ENCODE data around the gene TMEM87A. TPM values are rescaled to one million over a fixed set of nuclear protein-coding genes. Genes with fewer than 3 reads are reported as not detected.
A peak's percentile ranks its signal among the peaks of the same experiment; 100 is the strongest.

The TMEM87A gene
- total RNA-seq, 1 donor from 2014 or later: 44.8 TPM

GRCh38 chr15:42202653-42203052 lies 70.6 kb downstream of the TMEM87A start:
- peak overlapping the region; percentile 1 for H3K27ac Mint-ChIP-seq (ENCODE audit: unreplicated experiment)
- peaks cover 24% of the 10 kb centered on the region for H3K36me3 Mint-ChIP-seq (ENCODE audit: unreplicated experiment)
- no peak for TF ChIP-seq CTCF (IDR thresholded peaks at IDR 0.05)
- no peaks in the 10 kb centered on the region for H3K27me3 Mint-ChIP-seq (ENCODE audit: unreplicated experiment)
- DNase-seq (ENCODE audit: extremely low spot score, unreplicated experiment): no peak
- no peak overlapping the region for H3K4me3 Mint-ChIP-seq (ENCODE audit: unreplicated experiment)
- H3K9me3 Mint-ChIP-seq (ENCODE audit: unreplicated experiment): no peaks in the 10 kb centered on the region
- H3K4me1 Mint-ChIP-seq (ENCODE audit: unreplicated experiment): peaks cover 30% of the 10 kb centered on the region

GRCh38 chr15:42201801-42202200 lies 71.4 kb downstream of the TMEM87A start:
- DNase-seq (ENCODE audit: extremely low spot score, unreplicated experiment): no peak
- no peaks in the 10 kb centered on the region for H3K27me3 Mint-ChIP-seq (ENCODE audit: unreplicated experiment)
- H3K4me1 Mint-ChIP-seq (ENCODE audit: unreplicated experiment): peaks cover 21% of the 10 kb centered on the region
- no peak overlapping the region for H3K27ac Mint-ChIP-seq (ENCODE audit: unreplicated experiment)
- no peaks in the 10 kb centered on the region for H3K9me3 Mint-ChIP-seq (ENCODE audit: unreplicated experiment)
- H3K4me3 Mint-ChIP-seq (ENCODE audit: unreplicated experiment): no peak overlapping the region
- peaks cover 28% of the 10 kb centered on the region for H3K36me3 Mint-ChIP-seq (ENCODE audit: unreplicated experiment)
- TF ChIP-seq CTCF (IDR thresholded peaks at IDR 0.05): no peak

GRCh38 chr15:42199126-42199525 lies 74.1 kb downstream of the TMEM87A start:
- H3K36me3 Mint-ChIP-seq (ENCODE audit: unreplicated experiment): peaks cover 37% of the 10 kb centered on the region
- no peaks in the 10 kb centered on the region for H3K27me3 Mint-ChIP-seq (ENCODE audit: unreplicated experiment)
- H3K4me1 Mint-ChIP-seq (ENCODE audit: unreplicated experiment): peaks cover 10% of the 10 kb centered on the region
- no peaks in the 10 kb centered on the region for H3K9me3 Mint-ChIP-seq (ENCODE audit: unreplicated experiment)
- no peak for TF ChIP-seq CTCF (IDR thresholded peaks at IDR 0.05)
- no peak overlapping the region for H3K4me3 Mint-ChIP-seq (ENCODE audit: unreplicated experiment)
- DNase-seq (ENCODE audit: extremely low spot score, unreplicated experiment): no peak
- H3K27ac Mint-ChIP-seq (ENCODE audit: unreplicated experiment): no peak overlapping the region

GRCh38 chr15:42198516-42198915 lies 74.7 kb downstream of the TMEM87A start:
- H3K27ac Mint-ChIP-seq (ENCODE audit: unreplicated experiment): no peak overlapping the region
- peaks cover 41% of the 10 kb centered on the region for H3K36me3 Mint-ChIP-seq (ENCODE audit: unreplicated experiment)
- H3K27me3 Mint-ChIP-seq (ENCODE audit: unreplicated experiment): no peaks in the 10 kb centered on the region
- no peak for DNase-seq (ENCODE audit: extremely low spot score, unreplicated experiment)
- no peak for TF ChIP-seq CTCF (IDR thresholded peaks at IDR 0.05)
- H3K9me3 Mint-ChIP-seq (ENCODE audit: unreplicated experiment): no peaks in the 10 kb centered on the region
- H3K4me1 Mint-ChIP-seq (ENCODE audit: unreplicated experiment): peaks cover 14% of the 10 kb centered on the region
- no peak overlapping the region for H3K4me3 Mint-ChIP-seq (ENCODE audit: unreplicated experiment)

- Mint-ChIP-seq H3K27me3 (ENCODE audit: unreplicated experiment) (no peaks in the 10 kb centered on the region), H3K9me3 (ENCODE audit: unreplicated experiment) (no peaks in the 10 kb centered on the region), H3K27ac (ENCODE audit: unreplicated experiment) (peak overlapping the region; percentile 18), H3K36me3 (ENCODE audit: unreplicated experiment) (peaks cover 50% of the 10 kb centered on the region), H3K4me3 (ENCODE audit: unreplicated experiment) (no peak overlapping the region), H3K4me1 (ENCODE audit: unreplicated experiment) (peaks cover 8% of the 10 kb centered on the region)
- DNase-seq (ENCODE audit: extremely low spot score, unreplicated experiment): no peak
- TF ChIP-seq CTCF (IDR thresholded peaks at IDR 0.05): no peak
These were observed 78.7 kb downstream of the TMEM87A start for GRCh38 chr15:42194513-42194912.
